Stimulated activated CD8-positive, alpha-beta memory T cell treated with anti-CD3 and anti-CD28 coated beads, Interleukin-12 subunit alpha, Interleukin-12 subunit beta, amount 100 ng/mL, for 4 hours (primary cell): ENCODE results near the gene OR2S2.
"Not testable (repeated sequence)": the region's sequence is repeated elsewhere in the genome, so short reads cannot be mapped to it uniquely, and the experiment has no call there.

Experiments
- DNase-seq: peaks from one replicate; pipeline ENCODE4 v3.0.0-alpha.2; 2020; ENCODE audit warnings: low read depth

Gene OR2S2, protein sequence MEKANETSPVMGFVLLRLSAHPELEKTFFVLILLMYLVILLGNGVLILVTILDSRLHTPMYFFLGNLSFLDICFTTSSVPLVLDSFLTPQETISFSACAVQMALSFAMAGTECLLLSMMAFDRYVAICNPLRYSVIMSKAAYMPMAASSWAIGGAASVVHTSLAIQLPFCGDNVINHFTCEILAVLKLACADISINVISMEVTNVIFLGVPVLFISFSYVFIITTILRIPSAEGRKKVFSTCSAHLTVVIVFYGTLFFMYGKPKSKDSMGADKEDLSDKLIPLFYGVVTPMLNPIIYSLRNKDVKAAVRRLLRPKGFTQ

DNA sequence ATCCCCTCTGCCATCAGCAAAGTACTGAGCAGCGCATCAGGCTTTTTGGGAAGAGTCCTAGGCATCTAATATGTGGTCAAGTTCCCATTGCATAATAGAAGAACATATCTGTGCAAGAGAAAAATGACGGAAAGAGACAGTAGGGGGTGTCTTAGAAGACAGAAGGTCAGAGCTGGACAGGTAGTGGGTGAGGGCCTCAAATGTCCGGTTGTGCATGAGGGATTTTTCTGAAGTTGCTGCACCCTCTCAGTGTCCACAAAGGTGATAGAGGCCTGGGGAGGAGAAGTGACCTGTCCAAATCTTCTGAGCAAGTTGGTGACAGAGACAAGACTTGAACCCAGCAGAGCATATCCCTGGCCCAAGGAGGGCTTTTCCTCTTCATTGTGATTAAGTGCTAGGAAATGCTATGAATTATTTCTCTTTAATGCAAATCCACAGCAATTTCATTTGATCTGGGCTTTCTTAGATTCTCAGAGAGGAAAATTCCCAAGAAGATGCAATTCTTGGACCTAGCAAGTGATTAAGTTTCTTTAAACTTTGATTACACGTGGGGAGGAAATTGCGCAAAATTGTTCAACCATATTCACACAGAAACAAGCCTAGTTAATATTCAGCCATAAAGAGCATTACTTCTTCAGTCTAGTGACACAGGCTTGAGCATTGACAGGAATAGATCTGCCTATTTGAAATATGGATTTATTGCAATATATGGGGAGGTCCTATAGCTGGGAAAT lies at the start of gene OR2S2:
TSS of gene OR2S2 (minus strand) at position 51 of the 734 bp plus-strand sequence. CDS start 56 bp downstream, outside the sequence.
- no peak for DNase-seq

DNA sequence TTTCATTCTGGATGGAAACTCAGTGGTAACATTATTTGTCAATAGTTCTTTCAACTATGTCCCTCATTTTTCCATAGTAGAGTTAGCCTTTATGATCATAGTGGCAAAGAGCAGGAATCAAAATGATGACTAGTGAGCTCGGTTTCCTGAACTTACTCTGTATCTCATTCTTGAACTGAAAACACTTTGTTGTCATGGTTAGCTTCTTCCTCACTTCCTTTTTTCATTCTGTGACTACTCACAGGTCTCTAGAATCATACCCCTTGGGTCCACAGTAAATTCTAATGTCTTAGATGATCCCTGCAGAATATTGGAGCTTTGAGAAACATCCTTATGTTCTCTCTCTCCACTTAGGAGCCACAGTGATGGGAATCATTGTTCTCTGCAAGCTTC lies 49.4 kb upstream of the OR2S2 start:
- no peak for DNase-seq

- DNase-seq = no peak
These were observed 48.8 kb upstream of the OR2S2 start for GRCh38 chr9:36006549-36007315.

GRCh38 chr9:36005891-36006290 lies 47.9 kb upstream of the OR2S2 start:
- no peak for DNase-seq

GRCh38 chr9:35998333-35998732 lies 40.4 kb upstream of the OR2S2 start:
- DNase-seq = no peak

DNA sequence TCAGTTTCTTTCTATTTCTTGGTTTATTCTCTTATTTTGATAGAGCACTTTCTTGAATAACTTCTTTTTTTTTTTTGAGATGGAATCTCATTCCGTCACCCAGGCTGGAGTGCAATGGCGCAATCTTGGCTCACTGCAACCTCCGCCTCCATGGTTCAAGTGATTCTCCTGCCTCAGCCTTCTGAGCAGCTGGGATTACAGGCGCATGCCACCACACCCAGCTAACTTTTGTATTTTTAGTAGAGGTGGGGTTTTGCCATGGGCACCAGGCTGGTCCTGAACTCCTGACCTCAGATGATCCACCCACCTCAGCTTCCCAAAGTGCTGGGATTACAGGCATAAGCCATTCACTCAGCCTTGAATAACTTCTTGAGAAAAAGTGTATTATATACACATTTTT lies 39.1 kb upstream of the OR2S2 start:
- DNase-seq = not testable (repeated sequence)

- DNase-seq = no peak
These were observed 38.5 kb upstream of the OR2S2 start for GRCh38 chr9:35996358-35996970.

DNA sequence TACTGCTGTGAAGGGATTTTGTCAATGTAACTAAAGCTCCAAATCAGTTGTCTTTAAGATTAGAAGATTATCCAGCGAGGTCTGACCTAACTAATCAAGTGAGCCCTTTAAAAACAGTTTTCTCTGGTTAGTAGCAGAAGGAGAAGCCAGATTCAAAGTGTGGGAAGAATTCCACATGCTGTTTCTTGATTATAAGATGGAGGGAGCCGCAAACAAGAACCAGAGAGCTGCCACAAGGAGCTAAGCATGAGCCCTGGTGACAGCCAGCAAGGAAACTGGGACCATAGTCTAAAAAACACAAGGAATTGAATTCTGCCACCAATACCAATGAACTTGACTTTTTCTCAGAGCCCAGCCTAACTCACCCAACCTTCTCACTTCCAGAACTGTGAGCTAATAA lies 37.0 kb upstream of the OR2S2 start:
- DNase-seq = no peak

- DNase-seq = no peak
These were observed 36.2 kb upstream of the OR2S2 start for GRCh38 chr9:35993976-35994720.

GRCh38 chr9:35993136-35993535 lies 35.2 kb upstream of the OR2S2 start:
- DNase-seq = not testable (repeated sequence)

DNA sequence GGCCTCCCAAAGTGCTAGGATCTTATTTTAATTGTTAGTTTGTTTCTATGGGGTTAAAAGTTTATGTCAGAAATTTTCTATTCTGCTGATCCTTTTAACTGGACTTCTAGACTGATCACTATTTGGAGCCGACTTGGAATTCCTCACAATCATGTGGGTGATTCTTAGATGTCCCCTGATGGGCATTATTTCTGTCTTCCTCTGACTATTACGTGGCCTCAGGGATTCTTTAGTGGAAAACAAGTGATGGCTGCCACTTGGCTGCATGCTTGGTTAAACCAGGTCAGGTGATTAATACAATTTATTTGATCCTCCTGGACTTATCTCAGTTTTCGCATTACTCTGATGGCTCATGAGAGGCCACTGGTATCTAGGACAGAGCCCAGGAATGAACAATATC lies 32.2 kb upstream of the OR2S2 start:
- DNase-seq = no peak

DNA sequence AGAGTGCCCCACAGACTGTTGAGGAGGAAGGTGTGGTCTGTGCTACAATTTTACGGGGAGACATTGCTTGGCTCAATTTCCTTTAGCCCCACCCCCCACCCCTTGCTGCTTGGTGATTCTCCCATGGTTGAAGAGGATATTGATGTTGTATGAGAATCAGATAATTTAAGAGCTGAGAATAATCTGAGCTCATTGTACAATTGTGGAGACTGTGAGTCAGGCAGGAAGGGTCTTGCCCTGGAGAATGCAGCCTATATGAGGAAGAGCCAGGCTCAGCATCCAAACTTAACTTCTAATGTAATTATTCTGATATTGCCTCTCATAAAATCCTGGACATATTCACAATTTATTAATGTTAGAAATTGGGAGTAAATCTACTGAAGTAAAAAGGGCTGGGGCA lies 26.1 kb upstream of the OR2S2 start:
- DNase-seq = no peak

DNA sequence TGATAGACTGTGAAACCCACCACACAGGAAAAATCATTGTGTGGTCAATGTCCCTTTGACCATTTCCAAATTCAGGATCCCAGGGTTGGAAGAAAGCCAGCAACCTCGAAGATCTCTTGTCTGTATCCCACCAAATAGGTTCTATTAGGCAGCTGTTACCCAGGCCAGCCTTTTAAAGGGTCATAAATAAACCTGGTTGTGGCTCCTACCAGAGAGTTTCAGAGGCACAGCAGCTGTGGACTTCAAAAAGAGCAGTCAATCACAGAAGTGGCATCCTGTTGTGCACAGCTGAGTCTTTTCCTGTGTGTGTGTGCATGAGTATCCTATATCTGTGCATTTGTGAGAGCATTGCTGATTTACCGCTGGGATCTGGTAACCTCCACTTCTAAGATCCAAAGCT lies 23.7 kb upstream of the OR2S2 start:
- no peak for DNase-seq

- no peak for DNase-seq
These were observed 22.5 kb upstream of the OR2S2 start for GRCh38 chr9:35980289-35981011.

- no peak for DNase-seq
These were observed 20.8 kb upstream of the OR2S2 start for GRCh38 chr9:35978792-35979191.

DNA sequence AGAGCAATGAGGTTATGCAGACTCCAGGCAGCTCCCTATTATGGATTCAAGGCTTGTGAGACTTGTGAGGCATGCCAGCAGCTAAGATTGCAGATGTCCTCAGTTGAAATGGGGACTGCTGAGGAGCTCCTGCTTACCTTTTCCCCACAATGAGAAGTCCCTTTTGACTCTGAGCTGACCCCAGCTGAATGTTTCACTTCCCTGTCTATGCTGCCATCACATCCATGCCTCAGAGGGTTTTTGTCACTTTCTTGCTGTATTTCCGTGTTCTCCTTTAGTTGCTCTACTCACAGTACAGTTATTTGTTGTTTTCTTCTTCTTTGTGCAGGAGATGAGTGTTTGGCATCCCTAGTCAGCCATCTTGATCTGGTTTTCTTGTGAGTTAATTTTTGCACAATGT lies 18.8 kb upstream of the OR2S2 start:
- no peak for DNase-seq

- DNase-seq = no peak
These were observed 16.8 kb upstream of the OR2S2 start for GRCh38 chr9:35974800-35975199.

- peak; percentile 24 for DNase-seq
These were observed 14.1 kb upstream of the OR2S2 start for GRCh38 chr9:35972093-35972492.

DNA sequence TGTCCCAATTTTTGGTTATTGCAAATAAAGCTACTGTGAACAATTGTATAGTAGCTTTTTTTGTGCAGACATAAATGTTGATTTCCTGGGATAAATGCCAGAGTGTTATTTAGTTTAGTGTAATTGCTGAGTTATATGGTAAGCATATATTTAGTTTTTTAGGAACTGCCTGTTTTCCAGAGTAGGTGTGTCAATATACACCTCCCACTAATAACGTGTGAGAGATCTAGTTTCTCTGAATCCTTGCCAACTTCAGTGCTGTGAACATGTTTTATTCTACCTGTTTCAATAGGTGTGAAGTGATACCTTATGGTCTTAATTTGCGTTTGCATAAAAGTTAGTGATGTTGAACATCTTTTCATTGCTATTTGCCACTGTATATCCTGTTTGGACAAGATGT lies 9.1 kb upstream of the OR2S2 start:
- DNase-seq = no peak

GRCh38 chr9:35966433-35966832 lies 8.5 kb upstream of the OR2S2 start:
- DNase-seq = no peak

GRCh38 chr9:35965011-35965410 lies 7.1 kb upstream of the OR2S2 start:
- DNase-seq = no peak
